SK-N-SH treated with all-trans-retinoic acid at 6 μM for 48 hours (cell line): Measurements from ENCODE around the gene TTC7B.
"Not testable (repeated sequence)": the region's sequence is repeated elsewhere in the genome, so short reads cannot be mapped to it uniquely, and the experiment has no call there.

ENCODE experiments used
- ATAC-seq: fragments of 200-7000 bp; cut with Tn5 transposase; 3 replicates; pipeline ENCODE4 v1.9.1; 2020; ENCODE audit warnings: mild to moderate bottlenecking, moderate library complexity
- ARNTL ChIP-seq: fragments of 450-650 bp; formaldehyde crosslinking; IDR thresholded peaks from 2 replicates; pipeline ENCODE4 v1.5.0; 2020; ENCODE audit warnings: low read depth, mild to moderate bottlenecking, moderate library complexity, borderline replicate concordance
- BACH2 ChIP-seq: fragments of 250-450 bp; sonication (Bioruptor Pico); IDR thresholded peaks from 2 replicates; pipeline ENCODE4 v1.9.0; 2021; ENCODE audit warnings: mild to moderate bottlenecking, borderline replicate concordance
- ESRRG ChIP-seq: fragments of 250-450 bp; sonication (Bioruptor Pico); IDR thresholded peaks from 2 replicates; pipeline ENCODE4 v1.6.1; 2021; ENCODE audit warnings: mild to moderate bottlenecking
- ISL1 ChIP-seq: fragments of 250-450 bp; sonication (Bioruptor Pico); IDR thresholded peaks from 2 replicates; pipeline ENCODE4 v2.1.2; 2022; ENCODE audit warnings: mild to moderate bottlenecking, moderate library complexity
- OSR1 ChIP-seq: fragments of 250-450 bp; sonication (Bioruptor Pico); IDR thresholded peaks from 2 replicates; pipeline ENCODE4 v1.8.0; 2022; ENCODE audit warnings: moderate library complexity, mild to moderate bottlenecking, inconsistent platforms
- RARB ChIP-seq: fragments of 250-450 bp; sonication (Bioruptor Pico); IDR thresholded peaks from 2 replicates; pipeline ENCODE4 v1.8.0; 2021; ENCODE audit warnings: mild to moderate bottlenecking, moderate library complexity
- SNAI2 ChIP-seq: fragments of 250-450 bp; sonication (Bioruptor Pico); IDR thresholded peaks from 2 replicates; pipeline ENCODE4 v1.5.0; 2020; ENCODE audit warnings: mild to moderate bottlenecking, moderate library complexity
- TCF4 ChIP-seq: fragments of 250-450 bp; sonication (Bioruptor Pico); IDR thresholded peaks from 2 replicates; pipeline ENCODE4 v1.8.0; 2021; ENCODE audit warnings: mild to moderate bottlenecking, moderate library complexity, borderline replicate concordance
- ZC3H10 ChIP-seq: fragments of 250-450 bp; sonication (Bioruptor Pico); IDR thresholded peaks from 2 replicates; pipeline ENCODE4 v1.5.1; 2021; ENCODE audit warnings: mild to moderate bottlenecking, moderate library complexity
- ZFP3 ChIP-seq: fragments of 250-450 bp; sonication (Bioruptor Pico); IDR thresholded peaks from 2 replicates; pipeline ENCODE4 v1.5.0; 2020; ENCODE audit warnings: mild to moderate bottlenecking, moderate library complexity
- ZNF565 ChIP-seq: fragments of 450-650 bp; formaldehyde crosslinking; conservative IDR thresholded peaks from 2 replicates; pipeline ENCODE4 v1.5.0; 2020; ENCODE audit warnings: low read depth, mild to moderate bottlenecking, moderate library complexity
- ZNF70 ChIP-seq: fragments of 450-650 bp; formaldehyde crosslinking; IDR thresholded peaks from 2 replicates; pipeline ENCODE4 v1.5.0; 2020; ENCODE audit warnings: mild to moderate bottlenecking, moderate library complexity
- ZNF8 ChIP-seq: fragments of 450-650 bp; formaldehyde crosslinking; IDR thresholded peaks from 2 replicates; pipeline ENCODE4 v1.5.0; 2020; ENCODE audit warnings: mild to moderate bottlenecking, moderate library complexity
- TF ChIP-seq, protein P1 (sequence below): fragments of 250-450 bp; sonication (Bioruptor Pico); IDR thresholded peaks from 2 replicates; pipeline ENCODE4 v1.8.0; 2021; ENCODE audit warnings: low read depth, mild to moderate bottlenecking, moderate library complexity, borderline replicate concordance
- TF ChIP-seq, protein P2 (sequence below): fragments of 250-450 bp; sonication (Bioruptor Pico); IDR thresholded peaks from 2 replicates; pipeline ENCODE4 v1.8.0; 2020; ENCODE audit warnings: mild to moderate bottlenecking, moderate library complexity, borderline replicate concordance
- TF ChIP-seq, protein P3 (sequence below): fragments of 250-450 bp; sonication (Bioruptor Pico); IDR thresholded peaks from 2 replicates; pipeline ENCODE4 v1.5.1; 2021; ENCODE audit warnings: mild to moderate bottlenecking, moderate library complexity
- TF ChIP-seq, protein P4 (sequence below): fragments of 250-450 bp; sonication (Bioruptor Pico); IDR thresholded peaks from 2 replicates; pipeline ENCODE4 v1.5.1; 2020; ENCODE audit warnings: low read depth, mild to moderate bottlenecking, moderate library complexity
- TF ChIP-seq, protein P5 (sequence below): fragments of 250-450 bp; sonication (Bioruptor Pico); IDR thresholded peaks from 2 replicates; pipeline ENCODE4 v1.5.0; 2020; ENCODE audit warnings: mild to moderate bottlenecking, moderate library complexity

TTC7B gene

DNA sequence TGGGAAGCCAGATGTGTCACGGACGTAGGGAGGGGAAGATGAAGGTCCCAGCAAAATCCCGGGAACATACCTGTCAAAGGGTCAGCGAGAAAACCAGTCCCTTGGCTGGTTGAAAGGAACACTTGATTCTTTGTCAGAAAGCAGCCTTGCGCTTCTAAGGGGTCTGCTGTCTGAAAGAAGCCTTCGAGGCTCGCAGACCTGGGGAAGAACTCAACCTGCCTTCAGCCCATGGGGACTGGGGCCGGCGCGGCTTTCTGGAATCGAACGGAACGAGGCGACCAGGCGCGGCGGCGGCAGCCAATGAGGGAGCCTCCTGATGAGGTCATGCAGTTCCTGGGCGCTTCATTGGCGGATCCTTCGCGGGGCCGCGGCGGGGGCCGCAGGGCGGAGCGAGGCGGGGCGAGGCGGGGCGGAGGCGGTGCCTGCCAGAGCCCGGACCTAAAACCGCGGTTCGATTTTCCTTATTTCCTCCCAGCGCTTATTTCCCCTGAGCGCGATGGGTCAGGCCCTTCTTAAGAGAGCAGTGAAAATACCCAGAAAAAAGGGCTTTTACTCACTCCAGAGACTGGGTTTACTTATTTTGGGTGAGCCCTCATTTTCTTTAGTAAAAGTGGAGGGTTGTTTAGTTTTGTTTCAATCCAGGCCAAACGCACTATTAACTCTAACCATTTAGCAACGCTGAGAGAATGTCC is 11.8 kb upstream of the TTC7B start:
- peak; percentile 100 for ATAC-seq
- TF ChIP-seq, protein P1, sequence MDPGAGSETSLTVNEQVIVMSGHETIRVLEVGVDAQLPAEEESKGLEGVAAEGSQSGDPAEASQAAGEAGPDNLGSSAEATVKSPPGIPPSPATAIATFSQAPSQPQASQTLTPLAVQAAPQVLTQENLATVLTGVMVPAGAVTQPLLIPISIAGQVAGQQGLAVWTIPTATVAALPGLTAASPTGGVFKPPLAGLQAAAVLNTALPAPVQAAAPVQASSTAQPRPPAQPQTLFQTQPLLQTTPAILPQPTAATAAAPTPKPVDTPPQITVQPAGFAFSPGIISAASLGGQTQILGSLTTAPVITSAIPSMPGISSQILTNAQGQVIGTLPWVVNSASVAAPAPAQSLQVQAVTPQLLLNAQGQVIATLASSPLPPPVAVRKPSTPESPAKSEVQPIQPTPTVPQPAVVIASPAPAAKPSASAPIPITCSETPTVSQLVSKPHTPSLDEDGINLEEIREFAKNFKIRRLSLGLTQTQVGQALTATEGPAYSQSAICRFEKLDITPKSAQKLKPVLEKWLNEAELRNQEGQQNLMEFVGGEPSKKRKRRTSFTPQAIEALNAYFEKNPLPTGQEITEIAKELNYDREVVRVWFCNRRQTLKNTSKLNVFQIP (CRISPR knock-in tag), result no peak
- TF ChIP-seq, protein P2, sequence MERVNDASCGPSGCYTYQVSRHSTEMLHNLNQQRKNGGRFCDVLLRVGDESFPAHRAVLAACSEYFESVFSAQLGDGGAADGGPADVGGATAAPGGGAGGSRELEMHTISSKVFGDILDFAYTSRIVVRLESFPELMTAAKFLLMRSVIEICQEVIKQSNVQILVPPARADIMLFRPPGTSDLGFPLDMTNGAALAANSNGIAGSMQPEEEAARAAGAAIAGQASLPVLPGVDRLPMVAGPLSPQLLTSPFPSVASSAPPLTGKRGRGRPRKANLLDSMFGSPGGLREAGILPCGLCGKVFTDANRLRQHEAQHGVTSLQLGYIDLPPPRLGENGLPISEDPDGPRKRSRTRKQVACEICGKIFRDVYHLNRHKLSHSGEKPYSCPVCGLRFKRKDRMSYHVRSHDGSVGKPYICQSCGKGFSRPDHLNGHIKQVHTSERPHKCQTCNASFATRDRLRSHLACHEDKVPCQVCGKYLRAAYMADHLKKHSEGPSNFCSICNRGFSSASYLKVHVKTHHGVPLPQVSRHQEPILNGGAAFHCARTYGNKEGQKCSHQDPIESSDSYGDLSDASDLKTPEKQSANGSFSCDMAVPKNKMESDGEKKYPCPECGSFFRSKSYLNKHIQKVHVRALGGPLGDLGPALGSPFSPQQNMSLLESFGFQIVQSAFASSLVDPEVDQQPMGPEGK (CRISPR knock-in tag), result no peak
- TF ChIP-seq, protein P3, sequence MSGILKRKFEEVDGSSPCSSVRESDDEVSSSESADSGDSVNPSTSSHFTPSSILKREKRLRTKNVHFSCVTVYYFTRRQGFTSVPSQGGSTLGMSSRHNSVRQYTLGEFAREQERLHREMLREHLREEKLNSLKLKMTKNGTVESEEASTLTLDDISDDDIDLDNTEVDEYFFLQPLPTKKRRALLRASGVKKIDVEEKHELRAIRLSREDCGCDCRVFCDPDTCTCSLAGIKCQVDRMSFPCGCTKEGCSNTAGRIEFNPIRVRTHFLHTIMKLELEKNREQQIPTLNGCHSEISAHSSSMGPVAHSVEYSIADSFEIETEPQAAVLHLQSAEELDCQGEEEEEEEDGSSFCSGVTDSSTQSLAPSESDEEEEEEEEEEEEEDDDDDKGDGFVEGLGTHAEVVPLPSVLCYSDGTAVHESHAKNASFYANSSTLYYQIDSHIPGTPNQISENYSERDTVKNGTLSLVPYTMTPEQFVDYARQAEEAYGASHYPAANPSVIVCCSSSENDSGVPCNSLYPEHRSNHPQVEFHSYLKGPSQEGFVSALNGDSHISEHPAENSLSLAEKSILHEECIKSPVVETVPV (CRISPR knock-in tag), result no peak
- TF ChIP-seq BACH2 (no peak), TCF4 (CRISPR knock-in tag) (no peak), ISL1 (CRISPR knock-in tag) (no peak), ZNF70 (CRISPR knock-in tag) (no peak), ZC3H10 (CRISPR knock-in tag) (no peak), ZNF8 (CRISPR knock-in tag) (no peak), OSR1 (no peak), ZNF565 (no peak), ZFP3 (CRISPR knock-in tag) (no peak)
- TF ChIP-seq, protein P4, sequence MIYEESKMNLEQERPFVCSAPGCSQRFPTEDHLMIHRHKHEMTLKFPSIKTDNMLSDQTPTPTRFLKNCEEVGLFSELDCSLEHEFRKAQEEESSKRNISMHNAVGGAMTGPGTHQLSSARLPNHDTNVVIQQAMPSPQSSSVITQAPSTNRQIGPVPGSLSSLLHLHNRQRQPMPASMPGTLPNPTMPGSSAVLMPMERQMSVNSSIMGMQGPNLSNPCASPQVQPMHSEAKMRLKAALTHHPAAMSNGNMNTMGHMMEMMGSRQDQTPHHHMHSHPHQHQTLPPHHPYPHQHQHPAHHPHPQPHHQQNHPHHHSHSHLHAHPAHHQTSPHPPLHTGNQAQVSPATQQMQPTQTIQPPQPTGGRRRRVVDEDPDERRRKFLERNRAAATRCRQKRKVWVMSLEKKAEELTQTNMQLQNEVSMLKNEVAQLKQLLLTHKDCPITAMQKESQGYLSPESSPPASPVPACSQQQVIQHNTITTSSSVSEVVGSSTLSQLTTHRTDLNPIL (CRISPR knock-in tag), result no peak
- TF ChIP-seq, protein P5, sequence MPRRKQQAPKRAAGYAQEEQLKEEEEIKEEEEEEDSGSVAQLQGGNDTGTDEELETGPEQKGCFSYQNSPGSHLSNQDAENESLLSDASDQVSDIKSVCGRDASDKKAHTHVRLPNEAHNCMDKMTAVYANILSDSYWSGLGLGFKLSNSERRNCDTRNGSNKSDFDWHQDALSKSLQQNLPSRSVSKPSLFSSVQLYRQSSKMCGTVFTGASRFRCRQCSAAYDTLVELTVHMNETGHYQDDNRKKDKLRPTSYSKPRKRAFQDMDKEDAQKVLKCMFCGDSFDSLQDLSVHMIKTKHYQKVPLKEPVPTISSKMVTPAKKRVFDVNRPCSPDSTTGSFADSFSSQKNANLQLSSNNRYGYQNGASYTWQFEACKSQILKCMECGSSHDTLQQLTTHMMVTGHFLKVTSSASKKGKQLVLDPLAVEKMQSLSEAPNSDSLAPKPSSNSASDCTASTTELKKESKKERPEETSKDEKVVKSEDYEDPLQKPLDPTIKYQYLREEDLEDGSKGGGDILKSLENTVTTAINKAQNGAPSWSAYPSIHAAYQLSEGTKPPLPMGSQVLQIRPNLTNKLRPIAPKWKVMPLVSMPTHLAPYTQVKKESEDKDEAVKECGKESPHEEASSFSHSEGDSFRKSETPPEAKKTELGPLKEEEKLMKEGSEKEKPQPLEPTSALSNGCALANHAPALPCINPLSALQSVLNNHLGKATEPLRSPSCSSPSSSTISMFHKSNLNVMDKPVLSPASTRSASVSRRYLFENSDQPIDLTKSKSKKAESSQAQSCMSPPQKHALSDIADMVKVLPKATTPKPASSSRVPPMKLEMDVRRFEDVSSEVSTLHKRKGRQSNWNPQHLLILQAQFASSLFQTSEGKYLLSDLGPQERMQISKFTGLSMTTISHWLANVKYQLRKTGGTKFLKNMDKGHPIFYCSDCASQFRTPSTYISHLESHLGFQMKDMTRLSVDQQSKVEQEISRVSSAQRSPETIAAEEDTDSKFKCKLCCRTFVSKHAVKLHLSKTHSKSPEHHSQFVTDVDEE (CRISPR knock-in tag), result no peak

DNA sequence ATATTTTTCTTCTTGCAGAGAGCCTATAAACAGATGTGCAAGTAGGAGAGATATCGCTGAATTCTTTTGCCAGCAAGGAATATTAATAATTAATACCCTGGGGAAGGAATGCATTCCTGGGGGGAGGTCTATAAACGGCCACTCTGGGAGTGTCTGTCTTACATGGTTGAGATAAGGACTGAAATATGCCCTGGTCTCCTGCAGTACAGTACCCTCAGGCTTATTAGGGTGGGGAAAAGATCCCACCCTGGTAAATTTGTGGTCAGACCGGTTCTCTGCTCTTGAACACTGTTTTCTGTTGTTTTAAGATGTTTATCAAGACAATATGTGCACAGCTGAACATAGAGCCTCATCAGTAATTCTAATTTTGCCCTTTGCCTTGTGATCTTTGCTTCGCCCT is 7.3 kb upstream of the TTC7B start:
- ATAC-seq, result not testable (repeated sequence)

DNA sequence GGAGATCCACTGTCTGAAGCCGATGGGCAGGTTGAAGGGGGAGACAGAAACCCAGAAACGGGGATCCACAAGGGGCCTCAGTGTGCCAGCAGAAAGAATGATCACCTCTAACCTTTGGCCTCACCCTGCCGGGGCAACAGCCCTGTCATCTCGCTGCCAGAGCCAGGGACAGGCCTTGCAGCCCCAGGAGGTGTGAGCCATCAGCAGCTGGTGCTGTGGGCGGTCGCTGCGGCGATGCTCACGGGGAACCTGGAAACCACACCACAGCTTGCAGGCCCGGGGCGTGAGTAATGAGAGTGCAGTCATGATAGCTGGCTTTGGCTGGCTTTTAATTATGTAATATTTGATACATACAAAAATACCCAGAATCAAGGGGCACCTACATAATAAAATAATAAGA is 4.7 kb upstream of the TTC7B start:
- ATAC-seq, result no peak
- TF ChIP-seq RARB (CRISPR knock-in tag) (no peak), BACH2 (no peak), ARNTL (CRISPR knock-in tag) (no peak), OSR1 (no peak), ZNF565 (no peak), SNAI2 (no peak), ESRRG (CRISPR knock-in tag) (no peak), ZFP3 (CRISPR knock-in tag) (no peak), ZNF70 (CRISPR knock-in tag) (no peak), ZNF8 (CRISPR knock-in tag) (no peak)
- TF ChIP-seq, protein P2 (CRISPR knock-in tag), result no peak
- TF ChIP-seq, protein P3 (CRISPR knock-in tag), result no peak
- TF ChIP-seq, protein P5 (CRISPR knock-in tag), result no peak
